SK-N-SH (cell line): ENCODE measurements around the gene DGKD. TPM values are rescaled to one million over a fixed set of nuclear protein-coding genes. Genes with fewer than 3 reads are reported as not detected.

Experiments
- CTCF ChIA-PET: fragments of 300-600, 350-600 bp; formaldehyde crosslinking; extraction: SDS; loops from one replicate; lab custom pipeline; 2021; lab: Yijun Ruan, JAX
- POLR2A ChIA-PET: fragments of 350-600 bp; sonication (Branson Sonifier 250); formaldehyde crosslinking; extraction: SDS; loops from one replicate; lab custom pipeline; 2020; ENCODE audit warnings: antibody characterized with exemption, inconsistent platforms; lab: Yijun Ruan, JAX
- DNase-seq: peaks from one replicate; pipeline ENCODE4 v3.0.0; 2012
- H2AFZ ChIP-seq: fragments of 200-600 bp; sonication (generic); 2 replicates; pipeline ENCODE4 v1.8.1; 2016; ENCODE audit warnings: antibody characterized with exemption, mild to moderate bottlenecking, low read depth
- H3F3A ChIP-seq: fragments of 200-600 bp; sonication (generic); replicated peaks from 2 replicates; pipeline ENCODE3; 2016; ENCODE audit warnings: antibody characterized with exemption, mild to moderate bottlenecking; ENCODE audit not compliant: insufficient read depth
- H3K27ac ChIP-seq, 2 experiments: fragments of 200-500 bp in 1 of 2; fragments of 200-600 bp in 1 of 2; sonication (Bioruptor generic) in 1 of 2; sonication (generic), shearing (Covaris generic) in 1 of 2; 2 replicates each; pipeline versions ENCODE4 v1.5.1 to v1.6.1; 2014 to 2016; ENCODE audit warnings: low read depth in 2 of 2, inconsistent platforms in 1 of 2, low read length in 1 of 2, mild to moderate bottlenecking in 1 of 2, mixed read lengths in 1 of 2
- H3K27me3 ChIP-seq: fragments of 200-600 bp; sonication (generic), shearing (Covaris generic); 2 replicates; pipeline ENCODE4 v1.6.1; 2016; ENCODE audit warnings: mixed run types; ENCODE audit not compliant: insufficient read depth
- H3K36me3 ChIP-seq, 2 experiments: fragments of 200-500 bp in 1 of 2; fragments of 200-600 bp in 1 of 2; sonication (Bioruptor generic) in 1 of 2; sonication (generic) in 1 of 2; replicated peaks in 1 of 2; 2 replicates each; pipeline versions ENCODE3 to v1.5.1; 2014 to 2016; ENCODE audit warnings: low read length in 1 of 2, mild to moderate bottlenecking in 1 of 2; ENCODE audit not compliant: insufficient read depth in 2 of 2, control insufficient read depth in 1 of 2
- H3K4me1 ChIP-seq, 2 experiments: fragments of 200-500 bp in 1 of 2; fragments of 200-600 bp in 1 of 2; sonication (Bioruptor generic) in 1 of 2; sonication (generic), shearing (Covaris generic) in 1 of 2; 2 replicates each; pipeline versions ENCODE4 v1.5.1 to v1.6.1; 2014 to 2016; ENCODE audit warnings: low read depth in 1 of 2, low read length in 1 of 2, mixed run types in 1 of 2; ENCODE audit not compliant: insufficient read depth in 2 of 2, control insufficient read depth in 1 of 2
- H3K4me2 ChIP-seq: fragments of 200-600 bp; sonication (generic), shearing (Covaris generic); 2 replicates; pipeline ENCODE4 v1.6.1; 2017; ENCODE audit warnings: mixed run types
- H3K4me3 ChIP-seq, 2 experiments: fragments of 200-500 bp in 1 of 2; fragments of 200-600 bp in 1 of 2; sonication (Bioruptor generic) in 1 of 2; sonication (generic), shearing (Covaris generic) in 1 of 2; 2 replicates each; pipeline versions ENCODE4 v1.5.1 to v1.8.1; 2014 to 2016; ENCODE audit warnings: low read depth in 2 of 2, inconsistent platforms in 1 of 2, low read length in 1 of 2, mild to moderate bottlenecking in 1 of 2, mixed read lengths in 1 of 2, moderate library complexity in 1 of 2
- H3K79me2 ChIP-seq: fragments of 200-600 bp; sonication (generic); 2 replicates; pipeline ENCODE4 v1.8.1; 2017; ENCODE audit warnings: mild to moderate bottlenecking; ENCODE audit not compliant: insufficient read depth
- H3K9ac ChIP-seq: fragments of 200-600 bp; sonication (generic); 2 replicates; pipeline ENCODE4 v1.6.1; 2017; ENCODE audit warnings: mixed run types
- H3K9me2 ChIP-seq: fragments of 200-600 bp; sonication (generic); 2 replicates; pipeline ENCODE4 v1.6.1; 2017; ENCODE audit warnings: mixed run types
- H3K9me3 ChIP-seq: fragments of 200-600 bp; sonication (generic); 2 replicates; pipeline ENCODE4 v1.6.1; 2017; ENCODE audit warnings: mixed run types, mild to moderate bottlenecking, moderate library complexity
- H4K20me1 ChIP-seq: fragments of 200-600 bp; sonication (generic); 2 replicates; pipeline ENCODE4 v1.6.1; 2017; ENCODE audit warnings: mild to moderate bottlenecking, mixed run types; ENCODE audit not compliant: insufficient read depth
- EP300 ChIP-seq, 2 experiments: IDR thresholded peaks; 2 replicates each; pipeline versions ENCODE4 v1.4.0 to v1.6.1; 2012; ENCODE audit warnings: borderline replicate concordance in 1 of 2, low read depth in 1 of 2, low read length in 1 of 2
- EZH2phosphoT487 ChIP-seq: fragments of 200-600 bp; sonication (generic); IDR thresholded peaks from 2 replicates; pipeline ENCODE4 v1.6.1; 2017; ENCODE audit warnings: low read depth, mixed run types, mild to moderate bottlenecking, antibody characterized with exemption, moderate library complexity, borderline replicate concordance
- FOXM1 ChIP-seq: IDR thresholded peaks from 2 replicates; pipeline ENCODE4 v1.4.0; 2012; ENCODE audit warnings: low read depth, mild to moderate bottlenecking
- GABPA ChIP-seq: IDR thresholded peaks from 2 replicates; pipeline ENCODE4 v1.4.0; 2012; ENCODE audit warnings: low read depth, mild to moderate bottlenecking
- GATA2 ChIP-seq: sonication (generic); formaldehyde crosslinking; IDR thresholded peaks from 2 replicates; pipeline ENCODE4 v1.5.0; 2020; ENCODE audit warnings: mild to moderate bottlenecking, missing genetic modification reagents
- JUND ChIP-seq: IDR thresholded peaks from 2 replicates; pipeline ENCODE4 v1.4.0; 2012
- MEF2A ChIP-seq: IDR thresholded peaks from 2 replicates; pipeline ENCODE4 v1.4.0; 2012; ENCODE audit warnings: low read depth, borderline replicate concordance
- MXI1 ChIP-seq: IDR thresholded peaks from 2 replicates; pipeline ENCODE4 v1.6.1; 2012; ENCODE audit warnings: mild to moderate bottlenecking, low read depth, low read length, improper control_type of control experiment
- RAD21 ChIP-seq: IDR thresholded peaks from 2 replicates; pipeline ENCODE4 v1.6.1; 2012; ENCODE audit warnings: mild to moderate bottlenecking, low read length
- RCOR1 ChIP-seq: fragments of 150-350 bp; IDR thresholded peaks from 2 replicates; pipeline ENCODE4 v1.6.1; 2017; ENCODE audit warnings: antibody characterized with exemption, low read length
- RFX5 ChIP-seq: IDR thresholded peaks from 2 replicates; pipeline ENCODE4 v1.6.1; 2012; ENCODE audit warnings: mild to moderate bottlenecking, improper control_type of control experiment, low read length
- RXRA ChIP-seq: IDR thresholded peaks from 2 replicates; pipeline ENCODE4 v1.4.0; 2012; ENCODE audit warnings: low read depth, mild to moderate bottlenecking, borderline replicate concordance
- SMC3 ChIP-seq: IDR thresholded peaks from 2 replicates; pipeline ENCODE4 v1.6.1; 2012; ENCODE audit warnings: low read depth, low read length, improper control_type of control experiment
- TCF12 ChIP-seq: IDR thresholded peaks from 2 replicates; pipeline ENCODE4 v1.4.0; 2012
- YY1 ChIP-seq: IDR thresholded peaks from 2 replicates; pipeline ENCODE4 v1.4.0; 2012; ENCODE audit warnings: low read depth, mild to moderate bottlenecking
- WGBS: methylation state at CpG from one replicate; pipeline ENCODE4 v1.1.6; 2017; ENCODE audit warnings: low lambda C conversion rate; 5-methylcytosine and 5-hydroxymethylcytosine counted together
- polyA plus RNA-seq, 3 experiments: library from polyadenylated mRNA; depleted of rRNA; stranded (reverse); fragments of >200 nt; gene quantifications; 2 replicates each; pipeline ENCODE4 v1.2.3, GENCODE V29; 2012
- TF ChIP-seq, protein P1 (sequence below): IDR thresholded peaks from 2 replicates; pipeline ENCODE4 v1.6.1; 2012; ENCODE audit warnings: mild to moderate bottlenecking, low read depth, low read length, moderate library complexity
- TF ChIP-seq, protein P2 (sequence below): fragments of 150-350 bp; IDR thresholded peaks from 2 replicates; pipeline ENCODE4 v1.6.1; 2017; ENCODE audit warnings: antibody characterized with exemption, low read length, low read depth, borderline replicate concordance
- TF ChIP-seq, protein P3 (sequence below): IDR thresholded peaks from 2 replicates; pipeline ENCODE4 v1.4.0; 2012; ENCODE audit warnings: low read depth
- TF ChIP-seq, protein P4 (sequence below): IDR thresholded peaks from 2 replicates; pipeline ENCODE4 v1.4.0; 2012; ENCODE audit warnings: low read depth, borderline replicate concordance
- TF ChIP-seq, protein P5 (sequence below): fragments of 200-600 bp; sonication (generic); IDR thresholded peaks from 2 replicates; pipeline ENCODE4 v1.6.1; 2017; ENCODE audit warnings: antibody characterized with exemption, mild to moderate bottlenecking, moderate library complexity

DGKD gene
- polyA plus RNA-seq, 1 of the 3 experiments (the other 2 are of a cell fraction): 21.7 TPM

DNA sequence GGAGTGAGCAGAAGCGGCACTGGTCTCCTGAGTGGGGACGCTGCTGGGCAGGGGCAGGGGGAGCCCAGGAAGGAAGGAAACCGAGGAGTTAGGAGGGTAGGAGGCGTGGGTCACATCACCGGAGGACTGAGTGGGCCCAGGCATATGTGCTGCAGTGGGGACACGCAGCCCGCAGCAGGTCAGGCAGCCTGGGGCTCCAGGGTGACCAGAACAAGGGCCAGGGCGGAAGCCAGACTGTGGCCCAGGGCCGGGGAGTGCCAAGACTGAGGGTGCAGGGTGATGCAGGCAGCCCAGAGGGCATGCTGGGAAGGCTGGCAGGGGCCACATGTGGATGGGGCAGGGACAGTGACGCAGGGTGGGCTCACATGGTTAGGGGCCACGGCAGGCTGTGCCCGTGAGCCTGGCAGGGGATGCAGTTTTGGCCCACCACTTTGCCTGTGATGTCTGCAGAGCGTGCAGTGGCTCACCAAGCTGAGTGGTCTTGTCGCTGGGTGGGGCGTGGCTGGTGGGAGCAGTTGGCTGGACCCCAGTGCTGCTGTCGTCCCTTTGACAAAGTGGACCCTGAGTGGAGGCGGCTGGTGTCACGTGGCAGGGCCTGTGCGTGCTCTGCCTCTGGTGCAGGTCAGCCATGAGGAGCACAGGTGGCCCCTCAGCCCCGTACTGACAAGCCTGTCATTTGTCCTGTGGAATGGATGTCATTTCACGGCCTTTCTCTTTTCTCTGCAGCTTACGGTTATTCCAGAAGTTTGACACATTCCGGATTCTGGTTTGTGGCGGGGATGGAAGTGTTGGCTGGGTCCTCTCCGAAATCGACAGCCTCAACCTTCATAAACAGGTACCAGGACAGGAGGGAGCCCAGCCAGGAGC lies 87.1 kb downstream of the DGKD start:
- Histone ChIP-seq H3K9me2 (no peaks in the 10 kb centered on the region), H3K4me3 (no peak overlapping the region), H4K20me1 (no peaks in the 10 kb centered on the region), H3K27ac (no peak overlapping the region), H3K9me3 (no peaks in the 10 kb centered on the region), H3K4me1 (no peaks in the 10 kb centered on the region), H3K4me2 (no peak overlapping the region), H2AFZ (no peak overlapping the region), H3F3A (no peaks in the 10 kb centered on the region), H3K9ac (no peak overlapping the region), H3K36me3 (peaks cover 5 to 28% of the 10 kb centered on the region in 2 experiments)
- ChIA-PET CTCF (interaction anchor here (1.3 to 2.9 kb wide), 2 partner anchors 32 to 104 kb away, joined by 3 to 18 read pairs; no protein-coding TSS in a partner anchor), POLR2A (no interaction called here)
- no peak for DNase-seq
- WGBS: 93% methylated on average over 16 of the region's 26 CpGs
- TF ChIP-seq EZH2phosphoT487 (no peak), RCOR1 (no peak), JUND (no peak), YY1 (no peak), MEF2A (no peak), SMC3 (no peak), MXI1 (no peak), RAD21 (no peak), GABPA (no peak), RXRA (no peak), RFX5 (no peak), FOXM1 (no peak), EP300 (IDR thresholded peaks at IDR 0.05; ENCODE audit: borderline replicate concordance in 1 of 2, low read depth in 1 of 2, low read length in 1 of 2) (no peak), TCF12 (no peak), GATA2 (no peak)
- TF ChIP-seq, protein P1, sequence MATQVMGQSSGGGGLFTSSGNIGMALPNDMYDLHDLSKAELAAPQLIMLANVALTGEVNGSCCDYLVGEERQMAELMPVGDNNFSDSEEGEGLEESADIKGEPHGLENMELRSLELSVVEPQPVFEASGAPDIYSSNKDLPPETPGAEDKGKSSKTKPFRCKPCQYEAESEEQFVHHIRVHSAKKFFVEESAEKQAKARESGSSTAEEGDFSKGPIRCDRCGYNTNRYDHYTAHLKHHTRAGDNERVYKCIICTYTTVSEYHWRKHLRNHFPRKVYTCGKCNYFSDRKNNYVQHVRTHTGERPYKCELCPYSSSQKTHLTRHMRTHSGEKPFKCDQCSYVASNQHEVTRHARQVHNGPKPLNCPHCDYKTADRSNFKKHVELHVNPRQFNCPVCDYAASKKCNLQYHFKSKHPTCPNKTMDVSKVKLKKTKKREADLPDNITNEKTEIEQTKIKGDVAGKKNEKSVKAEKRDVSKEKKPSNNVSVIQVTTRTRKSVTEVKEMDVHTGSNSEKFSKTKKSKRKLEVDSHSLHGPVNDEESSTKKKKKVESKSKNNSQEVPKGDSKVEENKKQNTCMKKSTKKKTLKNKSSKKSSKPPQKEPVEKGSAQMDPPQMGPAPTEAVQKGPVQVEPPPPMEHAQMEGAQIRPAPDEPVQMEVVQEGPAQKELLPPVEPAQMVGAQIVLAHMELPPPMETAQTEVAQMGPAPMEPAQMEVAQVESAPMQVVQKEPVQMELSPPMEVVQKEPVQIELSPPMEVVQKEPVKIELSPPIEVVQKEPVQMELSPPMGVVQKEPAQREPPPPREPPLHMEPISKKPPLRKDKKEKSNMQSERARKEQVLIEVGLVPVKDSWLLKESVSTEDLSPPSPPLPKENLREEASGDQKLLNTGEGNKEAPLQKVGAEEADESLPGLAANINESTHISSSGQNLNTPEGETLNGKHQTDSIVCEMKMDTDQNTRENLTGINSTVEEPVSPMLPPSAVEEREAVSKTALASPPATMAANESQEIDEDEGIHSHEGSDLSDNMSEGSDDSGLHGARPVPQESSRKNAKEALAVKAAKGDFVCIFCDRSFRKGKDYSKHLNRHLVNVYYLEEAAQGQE: no peak
- TF ChIP-seq, protein P2, sequence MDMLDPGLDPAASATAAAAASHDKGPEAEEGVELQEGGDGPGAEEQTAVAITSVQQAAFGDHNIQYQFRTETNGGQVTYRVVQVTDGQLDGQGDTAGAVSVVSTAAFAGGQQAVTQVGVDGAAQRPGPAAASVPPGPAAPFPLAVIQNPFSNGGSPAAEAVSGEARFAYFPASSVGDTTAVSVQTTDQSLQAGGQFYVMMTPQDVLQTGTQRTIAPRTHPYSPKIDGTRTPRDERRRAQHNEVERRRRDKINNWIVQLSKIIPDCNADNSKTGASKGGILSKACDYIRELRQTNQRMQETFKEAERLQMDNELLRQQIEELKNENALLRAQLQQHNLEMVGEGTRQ: no peak
- TF ChIP-seq, protein P3, sequence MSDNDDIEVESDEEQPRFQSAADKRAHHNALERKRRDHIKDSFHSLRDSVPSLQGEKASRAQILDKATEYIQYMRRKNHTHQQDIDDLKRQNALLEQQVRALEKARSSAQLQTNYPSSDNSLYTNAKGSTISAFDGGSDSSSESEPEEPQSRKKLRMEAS: no peak
- TF ChIP-seq, protein P4, sequence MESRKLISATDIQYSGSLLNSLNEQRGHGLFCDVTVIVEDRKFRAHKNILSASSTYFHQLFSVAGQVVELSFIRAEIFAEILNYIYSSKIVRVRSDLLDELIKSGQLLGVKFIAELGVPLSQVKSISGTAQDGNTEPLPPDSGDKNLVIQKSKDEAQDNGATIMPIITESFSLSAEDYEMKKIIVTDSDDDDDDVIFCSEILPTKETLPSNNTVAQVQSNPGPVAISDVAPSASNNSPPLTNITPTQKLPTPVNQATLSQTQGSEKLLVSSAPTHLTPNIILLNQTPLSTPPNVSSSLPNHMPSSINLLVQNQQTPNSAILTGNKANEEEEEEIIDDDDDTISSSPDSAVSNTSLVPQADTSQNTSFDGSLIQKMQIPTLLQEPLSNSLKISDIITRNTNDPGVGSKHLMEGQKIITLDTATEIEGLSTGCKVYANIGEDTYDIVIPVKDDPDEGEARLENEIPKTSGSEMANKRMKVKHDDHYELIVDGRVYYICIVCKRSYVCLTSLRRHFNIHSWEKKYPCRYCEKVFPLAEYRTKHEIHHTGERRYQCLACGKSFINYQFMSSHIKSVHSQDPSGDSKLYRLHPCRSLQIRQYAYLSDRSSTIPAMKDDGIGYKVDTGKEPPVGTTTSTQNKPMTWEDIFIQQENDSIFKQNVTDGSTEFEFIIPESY: no peak
- TF ChIP-seq, protein P5, sequence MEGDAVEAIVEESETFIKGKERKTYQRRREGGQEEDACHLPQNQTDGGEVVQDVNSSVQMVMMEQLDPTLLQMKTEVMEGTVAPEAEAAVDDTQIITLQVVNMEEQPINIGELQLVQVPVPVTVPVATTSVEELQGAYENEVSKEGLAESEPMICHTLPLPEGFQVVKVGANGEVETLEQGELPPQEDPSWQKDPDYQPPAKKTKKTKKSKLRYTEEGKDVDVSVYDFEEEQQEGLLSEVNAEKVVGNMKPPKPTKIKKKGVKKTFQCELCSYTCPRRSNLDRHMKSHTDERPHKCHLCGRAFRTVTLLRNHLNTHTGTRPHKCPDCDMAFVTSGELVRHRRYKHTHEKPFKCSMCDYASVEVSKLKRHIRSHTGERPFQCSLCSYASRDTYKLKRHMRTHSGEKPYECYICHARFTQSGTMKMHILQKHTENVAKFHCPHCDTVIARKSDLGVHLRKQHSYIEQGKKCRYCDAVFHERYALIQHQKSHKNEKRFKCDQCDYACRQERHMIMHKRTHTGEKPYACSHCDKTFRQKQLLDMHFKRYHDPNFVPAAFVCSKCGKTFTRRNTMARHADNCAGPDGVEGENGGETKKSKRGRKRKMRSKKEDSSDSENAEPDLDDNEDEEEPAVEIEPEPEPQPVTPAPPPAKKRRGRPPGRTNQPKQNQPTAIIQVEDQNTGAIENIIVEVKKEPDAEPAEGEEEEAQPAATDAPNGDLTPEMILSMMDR: no peak
- TF ChIP-seq, all 33 proteins: peak for 0
- Histone ChIP-seq H3K27me3 (no peaks in the 10 kb centered on the region), H3K79me2 (peaks cover 8% of the 10 kb centered on the region; the same call in 1 of the 2 replicates)
